PFSK-1 (cell line): Measurements from ENCODE around the gene RAD51B.

Experiments
- POLR2AphosphoS5 ChIP-seq: IDR thresholded peaks from 2 replicates; pipeline ENCODE4 v1.6.1; 2012; ENCODE audit warnings: low read depth, mild to moderate bottlenecking, control low read depth, low read length, moderate library complexity
- SIN3A ChIP-seq: IDR thresholded peaks from 2 replicates; pipeline ENCODE4 v1.6.1; 2012; ENCODE audit warnings: mild to moderate bottlenecking, low read length, moderate library complexity, borderline replicate concordance; ENCODE audit not compliant: insufficient read depth
- TAF1 ChIP-seq: IDR thresholded peaks from 2 replicates; pipeline ENCODE4 v1.6.1; 2012; ENCODE audit warnings: low read length, control low read depth, borderline replicate concordance; ENCODE audit not compliant: insufficient read depth

DNA sequence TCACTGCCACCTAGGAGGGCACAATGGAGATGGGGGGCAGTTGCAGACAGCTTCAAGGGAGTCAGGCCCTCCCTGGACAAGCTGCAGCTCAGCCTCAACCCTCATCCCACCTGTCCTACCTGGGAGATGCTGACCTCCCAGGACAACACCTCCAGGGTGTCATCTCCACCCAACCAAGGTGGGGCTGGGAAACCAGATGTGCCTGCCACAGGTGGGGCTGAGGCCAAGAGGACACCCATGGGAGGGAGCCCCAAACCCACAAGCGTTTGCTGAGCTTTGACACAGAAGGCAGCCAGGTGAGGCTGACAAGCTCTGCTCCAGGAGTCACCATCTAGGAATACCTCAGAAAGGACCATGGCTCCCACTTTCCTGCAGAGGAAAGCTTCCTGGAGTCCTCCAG lies 941.8 kb downstream of the RAD51B start:
- TF ChIP-seq SIN3A (no peak), TAF1 (no peak), POLR2AphosphoS5 (no peak)
